SK-N-DZ (cell line): ENCODE results near the gene PHOSPHO2.
A peak's percentile ranks its signal among the peaks of the same experiment; 100 is the strongest.

ENCODE experiments used
- DNase-seq: peaks from one replicate; pipeline ENCODE4 v3.0.0-alpha.2; 2015; ENCODE audit warnings: low spot score

The PHOSPHO2 gene

GRCh38 chr2:169716238-169716886 is 22.1 kb downstream of the PHOSPHO2 start:
- peak; percentile 82 for DNase-seq

GRCh38 chr2:169716938-169717690 is 22.8 kb downstream of the PHOSPHO2 start:
- peak; percentile 69 for DNase-seq

- no peak for DNase-seq
Observed at GRCh38 chr2:169717691-169718063, 23.4 kb downstream of the PHOSPHO2 start.

GRCh38 chr2:169718930-169719504 is 24.7 kb downstream of the PHOSPHO2 start:
- no peak for DNase-seq

- DNase-seq: no peak
Observed at GRCh38 chr2:169721016-169721415, 26.7 kb downstream of the PHOSPHO2 start.

GRCh38 chr2:169727065-169727464 is 32.8 kb downstream of the PHOSPHO2 start:
- DNase-seq: no peak

- DNase-seq: no peak
Observed at GRCh38 chr2:169729274-169729605, 35.0 kb downstream of the PHOSPHO2 start.

- DNase-seq: no peak
Observed at GRCh38 chr2:169732075-169732474, 37.8 kb downstream of the PHOSPHO2 start.

GRCh38 chr2:169732583-169733358 is 38.5 kb downstream of the PHOSPHO2 start:
- DNase-seq: peak; percentile 35

GRCh38 chr2:169734169-169734847 is 40.0 kb downstream of the PHOSPHO2 start:
- peak; percentile 29 for DNase-seq

GRCh38 chr2:169735623-169736022 is 41.4 kb downstream of the PHOSPHO2 start:
- DNase-seq: no peak

- no peak for DNase-seq
Observed at GRCh38 chr2:169736902-169737301, 42.6 kb downstream of the PHOSPHO2 start.

GRCh38 chr2:169738566-169739229 is 44.4 kb downstream of the PHOSPHO2 start:
- no peak for DNase-seq

GRCh38 chr2:169739351-169739750 is 45.1 kb downstream of the PHOSPHO2 start:
- no peak for DNase-seq

GRCh38 chr2:169743549-169743948 is 49.3 kb downstream of the PHOSPHO2 start:
- no peak for DNase-seq

GRCh38 chr2:169746240-169746639 is 52.0 kb downstream of the PHOSPHO2 start:
- no peak for DNase-seq

GRCh38 chr2:169748319-169748718 is 54.0 kb downstream of the PHOSPHO2 start:
- DNase-seq: no peak
